ENCODE results near the gene MORC2.

GRCh38 chr22:30940685-30941362 is 27.8 kb downstream of the MORC2 start:
- no peak for TF ChIP-seq CTCF (conservative IDR thresholded peaks at IDR 0.05 in 1 of 2, IDR thresholded peaks at IDR 0.05 in 1 of 2; ENCODE audit: extremely low read depth in 1 of 2, insufficient read depth in 1 of 2, low read depth in 1 of 2, low read length in 2 of 2)
- no peak for TF ChIP-seq EZH2 (IDR thresholded peaks at IDR 0.05; ENCODE audit: borderline replicate concordance, low read length)
